Hematopoietic multipotent progenitor cell treated with erythropoietin and hydrocortisone succinate and interleukin-3 and kit ligand, for 17 days (in vitro differentiated cells): ENCODE results near the gene KCNK16.

ENCODE experiments used
- DNase-seq: peaks from one replicate; pipeline ENCODE4 v3.0.0-alpha.2; 2015; ENCODE audit warnings: low spot score

Gene KCNK16

GRCh38 chr6:39322306-39322850, at the start of gene KCNK16:
Gene KCNK16, minus strand, starts transcription at chr6:39322702. Its CDS starts 162 bp downstream, at chr6:39322540.
- DNase-seq: no peak

- no peak for DNase-seq
These were observed 47.9 kb upstream of the KCNK16 start for GRCh38 chr6:39370390-39370789.

GRCh38 chr6:39369987-39370386, 47.5 kb upstream of the KCNK16 start:
- no peak for DNase-seq

GRCh38 chr6:39367700-39368099, 45.2 kb upstream of the KCNK16 start:
- DNase-seq: no peak

- DNase-seq: no peak
These were observed 44.6 kb upstream of the KCNK16 start for GRCh38 chr6:39366931-39367618.

GRCh38 chr6:39365281-39366074, 43.0 kb upstream of the KCNK16 start:
- no peak for DNase-seq

- DNase-seq: no peak
These were observed 40.8 kb upstream of the KCNK16 start for GRCh38 chr6:39363280-39363679.

GRCh38 chr6:39362487-39362865, 40.0 kb upstream of the KCNK16 start:
- DNase-seq: no peak

- peak; percentile 5 for DNase-seq
These were observed 39.4 kb upstream of the KCNK16 start for GRCh38 chr6:39361657-39362486.

- DNase-seq: no peak
These were observed 37.9 kb upstream of the KCNK16 start for GRCh38 chr6:39360378-39360777.

- DNase-seq: no peak
These were observed 35.6 kb upstream of the KCNK16 start for GRCh38 chr6:39357998-39358686.

- no peak for DNase-seq
These were observed 31.3 kb upstream of the KCNK16 start for GRCh38 chr6:39353698-39354315.

GRCh38 chr6:39350723-39351505, 28.4 kb upstream of the KCNK16 start:
- no peak for DNase-seq

- no peak for DNase-seq
These were observed 26.2 kb upstream of the KCNK16 start for GRCh38 chr6:39348740-39349139.

- peak; percentile 33 for DNase-seq
These were observed 25.5 kb upstream of the KCNK16 start for GRCh38 chr6:39347906-39348585.

GRCh38 chr6:39347206-39347605, 24.7 kb upstream of the KCNK16 start:
- DNase-seq: no peak

GRCh38 chr6:39344821-39345280, 22.3 kb upstream of the KCNK16 start:
- no peak for DNase-seq

GRCh38 chr6:39343396-39343870, 20.9 kb upstream of the KCNK16 start:
- DNase-seq: no peak

- no peak for DNase-seq
These were observed 20.3 kb upstream of the KCNK16 start for GRCh38 chr6:39342692-39343395.
